Neural progenitor cell (in vitro differentiated cells): Measurements from ENCODE around the gene MPLKIP. TPM values are rescaled to one million over a fixed set of nuclear protein-coding genes. Genes with fewer than 3 reads are reported as not detected.
"Not testable (repeated sequence)": the region's sequence is repeated elsewhere in the genome, so short reads cannot be mapped to it uniquely, and the experiment has no call there.

Experiments
- DNase-seq: peaks from one replicate; pipeline ENCODE4 v3.0.0-alpha.2; 2016; ENCODE audit warnings: low spot score
- H2AFZ ChIP-seq: fragments of 200-600 bp; sonication (generic); replicated peaks from 2 replicates; pipeline ENCODE4 v1.6.1; 2016; ENCODE audit warnings: antibody characterized with exemption
- H3F3A ChIP-seq: fragments of 200-600 bp; sonication (generic); 2 replicates; pipeline ENCODE4 v1.6.1; 2016; ENCODE audit warnings: antibody characterized with exemption, low read depth
- H3K27ac ChIP-seq: fragments of 200-600 bp; sonication (generic); 2 replicates; pipeline ENCODE4 v1.5.1; 2016; ENCODE audit warnings: mild to moderate bottlenecking
- H3K27me3 ChIP-seq: fragments of 200-600 bp; sonication (generic); 2 replicates; pipeline ENCODE4 v1.6.1; 2016; ENCODE audit warnings: mild to moderate bottlenecking, moderate library complexity
- H3K36me3 ChIP-seq: fragments of 200-600 bp; sonication (generic); 2 replicates; pipeline ENCODE4 v1.5.1; 2016
- H3K4me1 ChIP-seq: fragments of 200-600 bp; sonication (generic); 2 replicates; pipeline ENCODE4 v1.6.1; 2016; ENCODE audit warnings: mixed run types
- H3K4me2 ChIP-seq: fragments of 200-600 bp; sonication (generic); 2 replicates; pipeline ENCODE4 v1.6.1; 2016
- H3K4me3 ChIP-seq: fragments of 200-600 bp; sonication (generic); 2 replicates; pipeline ENCODE4 v1.5.1; 2016
- H3K79me2 ChIP-seq: fragments of 200-600 bp; sonication (generic); 2 replicates; pipeline ENCODE4 v1.6.1; 2016; ENCODE audit warnings: low read depth
- H3K9ac ChIP-seq: fragments of 200-600 bp; sonication (generic); 2 replicates; pipeline ENCODE4 v1.6.1; 2016
- H3K9me3 ChIP-seq: fragments of 200-600 bp; sonication (generic); 2 replicates; pipeline ENCODE4 v1.5.1; 2016; ENCODE audit warnings: low read depth
- H4K20me1 ChIP-seq: fragments of 200-600 bp; sonication (generic); 2 replicates; pipeline ENCODE4 v1.6.1; 2016; ENCODE audit warnings: low read depth
- H3K27ac Mint-ChIP-seq: 3 replicates; pipeline ENCODE4 v1.8.0; 2021; ENCODE audit warnings: mixed read lengths
- H3K27me3 Mint-ChIP-seq: 2 replicates; pipeline ENCODE4 v1.8.0; 2022; ENCODE audit warnings: low read depth, mild to moderate bottlenecking, inconsistent platforms, moderate library complexity, mixed read lengths; ENCODE audit not compliant: insufficient read depth
- H3K36me3 Mint-ChIP-seq: 3 replicates; pipeline ENCODE4 v1.8.0; 2021; ENCODE audit warnings: mixed read lengths
- H3K4me1 Mint-ChIP-seq: 3 replicates; pipeline ENCODE4 v1.8.0; 2021; ENCODE audit warnings: mixed read lengths
- H3K4me3 Mint-ChIP-seq: 3 replicates; pipeline ENCODE4 v1.8.0; 2021; ENCODE audit warnings: mild to moderate bottlenecking, moderate library complexity, mixed read lengths
- H3K9me3 Mint-ChIP-seq: 3 replicates; pipeline ENCODE4 v1.8.0; 2020; ENCODE audit warnings: mixed read lengths
- EZH2 ChIP-seq: fragments of 200-600 bp; sonication (generic); IDR thresholded peaks from 2 replicates; pipeline ENCODE4 v1.6.1; 2017; ENCODE audit warnings: antibody characterized with exemption, mild to moderate bottlenecking, moderate library complexity
- EZH2phosphoT487 ChIP-seq: fragments of 200-600 bp; sonication (generic); IDR thresholded peaks from 2 replicates; pipeline ENCODE4 v1.6.1; 2017; ENCODE audit warnings: antibody characterized with exemption
- total RNA-seq: library from RNA; depleted of rRNA; stranded (reverse); fragments of >200 nt; gene quantifications from 2 replicates; pipeline ENCODE4 v1.2.3, GENCODE V29; 2015; ENCODE audit warnings: low replicate concordance
- TF ChIP-seq, protein P1 (sequence below): fragments of 200-600 bp; sonication (generic); IDR thresholded peaks from 2 replicates; pipeline ENCODE4 v1.5.1; 2017; ENCODE audit warnings: antibody characterized with exemption, mild to moderate bottlenecking

MPLKIP gene
- total RNA-seq, 1 donor from 2014 or later, result 48.4 TPM

DNA sequence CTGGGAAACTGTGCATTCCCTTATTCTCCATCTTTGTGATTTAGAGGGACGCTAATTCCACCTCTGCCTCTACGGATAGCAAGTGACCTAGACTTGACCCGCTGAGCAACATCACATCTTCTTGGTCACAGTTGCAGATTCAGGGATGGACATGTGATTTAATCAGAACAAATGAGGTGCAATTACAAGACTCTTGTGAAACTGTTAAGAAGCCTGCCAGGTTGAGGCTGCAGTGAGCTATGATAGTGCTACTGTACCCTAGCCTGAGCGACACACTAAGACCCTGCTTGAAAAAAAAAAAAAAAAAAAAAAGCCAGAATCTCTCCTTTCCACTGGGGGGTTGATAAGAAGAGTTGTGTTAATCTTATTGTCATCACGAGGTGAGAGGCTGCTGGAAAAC, 14.4 kb downstream of the MPLKIP start:
- H3K9ac ChIP-seq, result no peak overlapping the region
- Mint-ChIP-seq H3K4me1 (no peaks in the 10 kb centered on the region), H3K9me3 (no peaks in the 10 kb centered on the region), H3K4me3 (no peak overlapping the region), H3K27ac (peak overlapping the region; percentile 51), H3K36me3 (peaks cover 12% of the 10 kb centered on the region), H3K27me3 (no peaks in the 10 kb centered on the region)
- H3F3A ChIP-seq, result no peaks in the 10 kb centered on the region
- TF ChIP-seq EZH2phosphoT487 (no peak), EZH2 (no peak)
- TF ChIP-seq, protein P1, sequence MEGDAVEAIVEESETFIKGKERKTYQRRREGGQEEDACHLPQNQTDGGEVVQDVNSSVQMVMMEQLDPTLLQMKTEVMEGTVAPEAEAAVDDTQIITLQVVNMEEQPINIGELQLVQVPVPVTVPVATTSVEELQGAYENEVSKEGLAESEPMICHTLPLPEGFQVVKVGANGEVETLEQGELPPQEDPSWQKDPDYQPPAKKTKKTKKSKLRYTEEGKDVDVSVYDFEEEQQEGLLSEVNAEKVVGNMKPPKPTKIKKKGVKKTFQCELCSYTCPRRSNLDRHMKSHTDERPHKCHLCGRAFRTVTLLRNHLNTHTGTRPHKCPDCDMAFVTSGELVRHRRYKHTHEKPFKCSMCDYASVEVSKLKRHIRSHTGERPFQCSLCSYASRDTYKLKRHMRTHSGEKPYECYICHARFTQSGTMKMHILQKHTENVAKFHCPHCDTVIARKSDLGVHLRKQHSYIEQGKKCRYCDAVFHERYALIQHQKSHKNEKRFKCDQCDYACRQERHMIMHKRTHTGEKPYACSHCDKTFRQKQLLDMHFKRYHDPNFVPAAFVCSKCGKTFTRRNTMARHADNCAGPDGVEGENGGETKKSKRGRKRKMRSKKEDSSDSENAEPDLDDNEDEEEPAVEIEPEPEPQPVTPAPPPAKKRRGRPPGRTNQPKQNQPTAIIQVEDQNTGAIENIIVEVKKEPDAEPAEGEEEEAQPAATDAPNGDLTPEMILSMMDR, result no peak
- no peaks in the 10 kb centered on the region for H3K27me3 ChIP-seq
- no peak overlapping the region for H2AFZ ChIP-seq
- peak; percentile 18 for DNase-seq
- no peaks in the 10 kb centered on the region for H3K79me2 ChIP-seq
- no peaks in the 10 kb centered on the region for H4K20me1 ChIP-seq
- no peaks in the 10 kb centered on the region for H3K36me3 ChIP-seq
- no peaks in the 10 kb centered on the region for H3K9me3 ChIP-seq
- H3K4me3 ChIP-seq, result no peak overlapping the region
- H3K27ac ChIP-seq, result peak overlapping the region; percentile 22
- H3K4me2 ChIP-seq, result no peak overlapping the region
- H3K4me1 ChIP-seq, result no peaks in the 10 kb centered on the region

DNA sequence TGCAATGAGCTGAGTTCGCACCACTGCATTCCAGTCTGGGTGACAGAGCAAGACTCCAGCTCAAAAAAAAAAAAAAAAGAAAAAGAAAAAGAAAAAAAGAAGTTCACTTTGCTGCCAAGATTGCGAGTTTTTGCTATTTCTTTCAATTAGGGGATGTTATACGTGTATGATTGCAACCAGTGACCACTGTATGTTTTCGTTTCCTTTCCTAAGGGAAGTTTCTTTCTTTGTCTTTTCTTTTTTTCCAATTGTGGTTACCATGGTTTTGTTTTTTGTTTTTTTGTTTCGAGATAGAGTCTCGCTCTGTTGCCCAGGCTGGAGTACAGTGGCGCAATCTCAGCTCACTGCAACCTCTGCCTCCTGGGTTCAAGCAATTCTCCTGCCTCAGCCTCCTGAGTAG, 16.2 kb downstream of the MPLKIP start:
- not testable (repeated sequence) for H3F3A ChIP-seq, H3K9ac ChIP-seq, H3K4me1 Mint-ChIP-seq, H3K4me2 ChIP-seq, H2AFZ ChIP-seq, H3K4me1 ChIP-seq, H3K36me3 Mint-ChIP-seq, DNase-seq, H4K20me1 ChIP-seq, H3K4me3 Mint-ChIP-seq, H3K9me3 Mint-ChIP-seq, H3K27ac ChIP-seq, H3K27me3 ChIP-seq, H3K27ac Mint-ChIP-seq, H3K79me2 ChIP-seq, H3K4me3 ChIP-seq, H3K36me3 ChIP-seq, H3K27me3 Mint-ChIP-seq, H3K9me3 ChIP-seq

DNA sequence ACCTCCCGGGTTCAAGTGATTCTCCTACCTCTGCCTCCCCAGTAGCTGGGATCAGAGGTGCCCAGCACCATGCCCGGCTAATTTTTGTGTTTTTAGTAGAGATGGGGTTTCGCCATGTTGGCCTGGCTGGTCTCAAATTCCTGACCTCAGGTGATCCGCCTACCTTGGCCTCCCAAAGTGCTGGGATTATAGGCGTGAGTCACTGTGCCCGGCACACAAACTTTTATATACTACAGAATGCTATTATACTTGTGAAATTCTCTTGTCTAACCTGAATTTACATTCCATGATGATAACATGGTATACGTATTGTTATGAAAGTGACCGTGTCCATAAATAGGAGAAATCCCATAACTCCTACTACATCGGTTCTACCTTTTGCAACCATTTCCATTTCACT, 17.2 kb downstream of the MPLKIP start:
- not testable (repeated sequence) for H4K20me1 ChIP-seq, H3K79me2 ChIP-seq, H3K4me3 Mint-ChIP-seq, H3K27ac Mint-ChIP-seq, H3F3A ChIP-seq, H3K36me3 ChIP-seq, H2AFZ ChIP-seq, H3K4me3 ChIP-seq, H3K27me3 ChIP-seq, H3K4me1 ChIP-seq, DNase-seq, H3K9ac ChIP-seq, H3K4me2 ChIP-seq, H3K4me1 Mint-ChIP-seq, H3K27me3 Mint-ChIP-seq, H3K27ac ChIP-seq, H3K9me3 ChIP-seq, H3K9me3 Mint-ChIP-seq
- peaks cover 15% of the 10 kb centered on the region for H3K36me3 Mint-ChIP-seq

DNA sequence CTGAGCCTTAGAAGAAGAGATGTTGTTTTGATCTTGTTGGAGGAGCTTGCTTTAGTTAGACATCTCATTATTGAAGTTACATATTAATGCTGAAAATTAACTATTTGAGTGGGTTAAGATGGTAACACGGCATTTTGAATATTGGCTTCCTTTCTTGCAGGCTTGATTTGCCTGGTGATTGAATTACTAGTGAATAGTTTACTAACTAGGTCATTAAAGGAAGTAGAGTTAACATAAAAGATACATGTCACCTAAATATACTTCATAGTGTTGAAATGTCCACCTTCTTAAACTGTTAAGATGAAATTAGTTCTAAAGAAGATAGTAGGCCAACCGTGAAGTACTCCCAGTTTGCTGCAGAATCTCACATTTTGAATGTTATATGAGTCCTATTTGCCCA, 18.5 kb downstream of the MPLKIP start:
- no peaks in the 10 kb centered on the region for H3F3A ChIP-seq
- H3K27ac ChIP-seq, result no peak overlapping the region
- no peak overlapping the region for H2AFZ ChIP-seq
- H3K4me3 ChIP-seq, result no peak overlapping the region
- Mint-ChIP-seq H3K27ac (no peak overlapping the region), H3K27me3 (no peaks in the 10 kb centered on the region), H3K36me3 (peaks cover 13% of the 10 kb centered on the region), H3K9me3 (no peaks in the 10 kb centered on the region), H3K4me3 (no peak overlapping the region), H3K4me1 (no peaks in the 10 kb centered on the region)
- H3K36me3 ChIP-seq, result no peaks in the 10 kb centered on the region
- H3K79me2 ChIP-seq, result no peaks in the 10 kb centered on the region
- no peak for DNase-seq
- no peaks in the 10 kb centered on the region for H3K9me3 ChIP-seq
- H3K27me3 ChIP-seq, result no peaks in the 10 kb centered on the region
- H3K9ac ChIP-seq, result no peak overlapping the region
- H3K4me2 ChIP-seq, result no peak overlapping the region
- H4K20me1 ChIP-seq, result no peaks in the 10 kb centered on the region
- TF ChIP-seq, protein P1, result no peak
- TF ChIP-seq EZH2 (no peak), EZH2phosphoT487 (no peak)
- no peaks in the 10 kb centered on the region for H3K4me1 ChIP-seq
